Stromal cell of bone marrow (primary cell): ENCODE measurements around the gene PNLDC1.

Source experiments
- DNase-seq: peaks from one replicate; pipeline ENCODE4 v3.0.0-alpha.2; 2012; ENCODE audit warnings: low read depth

PNLDC1 gene, protein sequence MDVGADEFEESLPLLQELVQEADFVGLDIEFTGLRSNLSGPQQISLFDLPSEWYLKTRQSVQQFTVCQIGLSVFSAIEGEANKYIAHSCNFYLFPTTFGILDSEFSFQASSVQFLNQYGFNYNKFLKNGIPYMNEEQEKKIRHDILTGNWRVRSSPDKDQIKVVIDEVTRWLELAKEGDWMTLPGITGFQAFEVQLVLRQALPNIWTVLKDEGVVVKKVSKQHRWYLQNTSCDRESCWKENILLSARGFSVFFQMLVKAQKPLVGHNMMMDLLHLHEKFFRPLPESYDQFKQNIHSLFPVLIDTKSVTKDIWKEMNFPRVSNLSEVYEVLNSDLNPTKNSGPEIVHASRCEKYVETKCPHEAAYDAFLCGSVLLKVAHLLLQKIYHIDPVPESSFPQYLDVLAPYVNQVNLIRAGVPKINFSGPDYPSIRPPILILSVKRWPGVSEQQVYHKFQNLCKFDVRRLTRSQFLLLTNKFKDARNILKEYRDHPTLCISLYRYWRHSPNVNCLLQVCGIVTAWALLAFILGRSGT

GRCh38 chr6:159800141-159800865 lies at the start of gene PNLDC1:
TSS of gene PNLDC1 (plus strand) at chr6:159800276. CDS start at chr6:159800308, 32 bp downstream.
- DNase-seq, result no peak

- no peak for DNase-seq
Observed at GRCh38 chr6:159751448-159751847, 48.6 kb upstream of the PNLDC1 start.

DNA sequence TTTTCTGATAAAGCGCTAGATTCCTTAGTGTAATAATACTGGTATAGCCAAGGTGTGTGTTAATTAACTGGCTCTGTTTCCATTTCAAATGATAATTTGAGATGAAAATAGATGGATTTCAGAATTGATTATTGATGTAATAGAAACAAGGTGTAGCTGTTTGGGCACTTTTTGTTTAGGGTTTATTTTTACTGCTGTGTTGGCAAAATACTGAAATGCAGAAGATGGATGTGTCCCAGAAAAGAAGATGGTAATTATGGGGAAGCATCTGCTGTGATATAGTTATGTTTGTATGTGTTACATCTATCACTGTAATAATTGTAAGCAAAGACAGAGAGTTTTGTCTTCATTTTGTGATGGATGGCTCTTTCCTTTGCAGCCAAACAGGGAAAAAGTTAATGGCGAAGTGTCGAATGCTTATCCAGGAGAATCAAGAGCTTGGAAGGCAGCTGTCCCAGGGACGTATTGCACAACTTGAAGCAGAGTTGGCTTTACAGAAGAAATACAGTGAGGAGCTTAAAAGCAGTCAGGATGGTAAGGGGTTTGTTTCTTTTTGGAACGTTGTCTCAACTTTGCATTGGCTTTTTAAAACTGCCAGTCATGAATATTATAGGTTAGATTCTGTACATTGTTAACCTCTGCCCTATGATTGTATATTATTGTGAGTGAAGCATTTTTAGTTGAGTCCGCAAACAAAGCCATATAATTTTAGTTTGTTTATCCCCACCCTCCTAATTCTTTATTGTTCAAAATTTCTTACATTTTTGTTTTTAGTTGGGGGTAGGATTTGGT lies 46.8 kb upstream of the PNLDC1 start:
- no peak for DNase-seq

DNA sequence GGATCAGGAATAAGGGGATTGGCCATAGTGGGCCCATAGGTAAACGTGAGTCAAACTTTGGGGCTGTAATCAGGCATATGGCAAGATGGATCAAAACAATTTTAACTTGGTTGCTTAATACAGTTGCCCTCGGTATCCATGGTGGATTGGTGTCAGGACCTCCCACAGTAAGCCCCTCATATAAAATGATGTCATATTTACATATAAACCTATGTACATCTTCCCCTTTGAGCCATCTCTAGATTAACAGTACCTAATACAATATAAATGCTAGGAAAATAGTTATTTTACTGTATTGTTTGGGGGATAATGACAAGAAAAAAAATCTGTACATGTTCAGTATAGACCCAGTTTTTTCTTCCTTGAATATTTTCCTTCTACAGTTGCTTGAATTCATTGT lies 45.7 kb upstream of the PNLDC1 start:
- no peak for DNase-seq

DNA sequence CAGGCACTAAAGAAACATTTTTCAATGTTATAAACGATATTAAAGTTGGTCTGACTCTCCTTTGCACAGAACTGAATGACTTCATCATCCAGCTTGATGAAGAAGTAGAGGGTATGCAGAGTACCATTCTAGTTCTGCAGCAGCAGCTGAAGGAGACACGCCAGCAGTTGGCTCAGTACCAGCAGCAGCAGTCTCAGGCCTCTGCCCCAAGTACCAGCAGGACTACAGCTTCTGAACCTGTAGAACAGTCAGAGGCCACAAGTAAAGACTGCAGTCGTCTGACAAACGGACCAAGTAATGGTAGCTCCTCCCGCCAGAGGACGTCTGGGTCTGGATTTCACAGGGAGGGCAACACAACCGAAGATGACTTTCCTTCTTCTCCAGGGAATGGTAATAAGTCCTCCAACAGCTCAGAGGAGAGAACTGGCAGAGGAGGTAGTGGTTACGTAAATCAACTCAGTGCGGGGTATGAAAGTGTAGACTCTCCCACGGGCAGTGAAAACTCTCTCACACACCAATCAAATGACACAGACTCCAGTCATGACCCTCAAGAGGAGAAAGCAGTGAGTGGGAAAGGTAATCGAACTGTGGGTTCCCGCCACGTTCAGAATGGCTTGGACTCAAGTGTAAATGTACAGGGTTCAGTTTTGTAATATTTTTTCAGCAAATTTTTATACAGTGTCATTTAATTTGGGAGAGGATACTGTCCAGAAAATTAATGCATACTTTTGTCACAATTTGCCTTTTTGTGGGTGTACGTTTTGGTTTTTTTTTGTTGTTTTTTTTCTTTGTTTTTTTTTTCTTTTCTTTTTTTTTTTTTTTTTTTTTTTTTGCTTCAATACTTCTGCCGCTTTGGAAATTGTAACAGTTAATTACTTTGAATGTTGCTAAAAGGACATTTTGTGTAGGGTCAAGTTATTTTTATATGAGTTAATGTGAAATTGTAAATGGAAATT lies 44.8 kb upstream of the PNLDC1 start:
- DNase-seq, result no peak

DNA sequence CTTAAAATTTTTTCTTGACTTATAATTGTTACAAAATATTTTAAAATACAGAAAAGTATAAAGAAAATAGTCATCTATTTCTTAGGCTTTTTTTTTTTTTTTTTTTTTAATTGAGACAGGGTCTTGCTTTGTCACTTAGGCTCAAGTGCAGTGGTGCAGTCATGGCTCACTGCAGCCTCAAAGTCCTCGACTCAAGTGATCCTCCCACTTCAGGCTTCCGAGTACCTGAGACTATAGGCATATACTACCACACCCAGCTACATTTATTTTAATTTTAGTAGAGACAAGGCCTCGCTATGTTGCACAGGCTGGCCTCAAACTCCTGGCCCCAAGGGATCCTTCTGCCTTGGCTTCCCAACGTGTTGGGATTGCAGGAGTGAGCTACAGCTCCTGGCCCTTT lies 43.6 kb upstream of the PNLDC1 start:
- DNase-seq, result no peak

DNA sequence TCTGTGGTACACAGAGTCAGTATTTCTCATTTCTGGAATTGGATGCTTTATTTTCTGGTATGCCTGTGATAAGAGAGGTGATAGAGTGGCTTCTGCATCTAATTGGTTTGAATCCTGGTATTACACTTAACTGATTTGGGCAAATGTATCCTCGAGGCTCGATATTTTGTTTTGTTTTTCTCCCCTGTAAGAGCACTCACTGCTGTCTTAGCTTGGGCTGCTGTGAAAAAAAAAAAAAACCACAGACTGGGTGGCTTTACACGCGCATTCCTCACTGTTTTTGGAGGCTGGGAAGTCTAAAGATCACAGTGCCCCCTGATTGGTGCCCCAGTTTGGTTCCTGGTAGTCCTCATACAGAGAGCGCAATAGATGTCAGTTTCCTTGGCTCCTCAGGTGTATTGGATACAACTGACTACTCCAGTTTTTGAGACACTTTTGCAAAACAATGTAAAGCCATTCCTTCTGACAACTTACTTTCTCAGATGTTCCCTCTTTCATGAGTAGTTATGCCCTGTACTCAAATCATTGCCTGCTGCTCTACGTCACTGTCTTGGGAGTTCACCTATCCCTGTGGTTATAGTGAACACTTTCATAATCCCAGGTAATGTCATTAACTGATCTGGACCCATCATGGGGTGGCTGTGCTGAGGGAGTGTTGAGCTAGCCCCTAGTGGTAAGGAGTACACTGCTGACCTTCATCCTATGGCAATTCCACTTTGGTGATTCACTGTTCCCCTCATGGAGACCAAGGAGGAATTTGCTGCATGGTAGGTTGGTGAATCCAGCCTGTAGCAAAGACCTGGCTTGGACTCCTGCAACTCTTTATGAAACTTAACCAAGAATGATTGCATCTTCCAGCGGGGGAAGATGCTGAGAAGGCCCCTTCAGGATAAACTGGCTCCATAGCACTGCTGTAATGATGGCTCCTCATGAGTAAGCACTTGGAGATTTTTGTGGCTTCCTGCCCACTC lies 41.8 kb upstream of the PNLDC1 start:
- no peak for DNase-seq

- DNase-seq, result no peak
Observed at GRCh38 chr6:159759645-159760044, 40.4 kb upstream of the PNLDC1 start.

DNA sequence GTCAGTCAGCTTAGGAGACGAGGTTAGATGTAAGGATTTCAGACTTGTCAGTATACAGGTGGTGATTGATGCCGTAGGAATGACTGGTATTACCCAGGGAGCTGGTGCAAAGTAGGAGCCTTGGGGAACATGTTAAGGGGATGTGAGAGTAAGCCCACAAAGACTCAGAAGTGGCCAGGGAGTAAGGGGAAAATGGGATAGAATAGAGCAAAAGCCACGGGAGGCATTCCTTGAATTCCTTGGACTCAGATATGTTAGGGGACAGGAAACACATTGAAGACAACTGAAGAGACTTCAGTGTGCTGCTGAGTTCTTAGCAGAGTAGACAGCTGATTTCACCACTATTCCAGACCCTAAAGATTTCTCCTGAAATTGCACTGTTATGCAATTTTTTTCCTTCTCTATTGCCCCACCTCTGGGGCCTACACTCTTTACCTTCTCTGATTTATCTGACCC lies 39.4 kb upstream of the PNLDC1 start:
- no peak for DNase-seq

GRCh38 chr6:159761129-159761872 lies 38.8 kb upstream of the PNLDC1 start:
- DNase-seq, result no peak

DNA sequence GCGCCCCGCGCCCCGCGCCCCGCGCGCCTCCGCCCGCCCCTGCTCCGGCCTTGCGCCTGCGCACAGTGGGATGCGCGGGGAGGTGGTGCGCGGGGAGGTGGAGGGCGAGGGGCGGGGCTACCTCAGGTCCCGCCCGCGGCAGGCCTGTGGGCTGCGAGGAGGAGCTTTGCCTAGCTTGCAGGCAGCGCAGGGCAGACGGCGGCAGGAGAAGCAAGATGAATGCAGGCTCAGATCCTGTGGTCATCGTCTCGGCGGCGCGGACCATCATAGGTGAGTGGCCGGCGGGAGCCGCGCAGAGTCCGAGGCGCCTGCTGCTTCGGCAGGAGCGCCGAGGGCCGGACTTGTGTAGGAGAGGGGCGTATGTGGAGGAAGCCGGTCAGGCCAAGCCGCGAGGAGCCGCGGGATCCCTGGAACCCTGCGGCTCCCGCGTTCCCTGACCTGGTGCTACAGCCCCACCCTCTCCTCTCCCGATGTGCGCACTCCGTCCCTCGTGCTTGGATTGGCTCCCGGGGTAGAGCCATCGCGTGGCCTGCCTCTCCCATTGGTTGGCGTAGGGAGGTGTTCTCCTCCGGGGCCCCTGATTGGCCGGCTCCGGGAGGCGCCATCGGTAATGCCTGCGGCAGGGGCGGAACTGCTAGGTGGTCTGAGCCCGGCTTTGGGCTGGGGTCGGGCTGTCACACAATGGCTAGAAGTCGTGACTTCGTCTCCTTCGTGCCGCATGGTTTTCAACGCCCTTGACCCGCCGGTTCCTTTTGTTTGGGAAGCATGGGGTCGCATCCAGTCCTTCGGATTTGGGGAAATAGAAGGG lies 38.0 kb upstream of the PNLDC1 start, which contains the start of gene ACAT2:
TSS of gene ACAT2 (plus strand) at position 173 of the 808 bp plus-strand sequence. CDS start at position 216, 43 bp downstream.
- peak; percentile 93 for DNase-seq

DNA sequence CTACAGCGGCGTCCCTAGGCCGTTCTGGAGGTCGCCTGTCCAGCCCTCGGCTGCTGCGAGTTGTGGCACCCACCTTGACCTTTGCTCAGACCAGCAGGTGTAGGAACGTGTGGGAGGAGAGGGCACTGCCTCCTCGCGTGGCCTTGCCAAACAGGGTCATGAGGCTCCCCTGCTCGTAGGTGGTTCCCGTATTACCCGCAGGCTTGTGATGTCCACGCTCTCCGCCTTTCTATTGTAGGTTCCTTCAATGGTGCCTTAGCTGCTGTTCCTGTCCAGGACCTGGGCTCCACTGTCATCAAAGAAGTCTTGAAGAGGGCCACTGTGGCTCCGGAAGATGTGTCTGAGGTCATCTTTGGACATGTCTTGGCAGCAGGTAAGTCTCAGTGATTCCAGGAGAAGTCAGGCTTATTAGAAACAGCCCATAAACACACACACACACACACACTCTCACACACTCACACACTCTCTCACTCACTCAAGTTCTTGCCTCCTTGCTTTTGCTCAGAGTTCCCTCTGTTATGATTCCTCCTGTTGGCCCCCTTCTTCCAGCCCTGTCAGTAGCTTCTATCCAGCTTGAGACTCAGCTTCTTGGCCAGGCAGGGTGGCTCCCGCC lies 37.3 kb upstream of the PNLDC1 start:
- no peak for DNase-seq

DNA sequence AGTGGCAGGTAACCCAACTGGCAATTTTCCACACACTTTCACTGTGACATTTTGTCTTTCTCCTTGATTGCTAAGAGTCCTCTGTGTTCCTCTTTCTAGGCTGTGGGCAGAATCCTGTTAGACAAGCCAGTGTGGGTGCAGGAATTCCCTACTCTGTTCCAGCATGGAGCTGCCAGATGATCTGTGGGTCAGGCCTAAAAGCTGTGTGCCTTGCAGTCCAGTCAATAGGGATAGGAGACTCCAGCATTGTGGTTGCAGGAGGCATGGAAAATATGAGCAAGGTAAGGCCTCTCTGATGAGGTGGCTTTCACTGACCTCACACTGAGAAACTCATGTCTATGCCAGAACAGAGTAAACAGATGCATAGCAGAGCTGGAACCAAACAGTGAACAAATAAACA lies 33.2 kb upstream of the PNLDC1 start:
- no peak for DNase-seq

GRCh38 chr6:159769470-159769869 lies 30.6 kb upstream of the PNLDC1 start:
- DNase-seq, result no peak

DNA sequence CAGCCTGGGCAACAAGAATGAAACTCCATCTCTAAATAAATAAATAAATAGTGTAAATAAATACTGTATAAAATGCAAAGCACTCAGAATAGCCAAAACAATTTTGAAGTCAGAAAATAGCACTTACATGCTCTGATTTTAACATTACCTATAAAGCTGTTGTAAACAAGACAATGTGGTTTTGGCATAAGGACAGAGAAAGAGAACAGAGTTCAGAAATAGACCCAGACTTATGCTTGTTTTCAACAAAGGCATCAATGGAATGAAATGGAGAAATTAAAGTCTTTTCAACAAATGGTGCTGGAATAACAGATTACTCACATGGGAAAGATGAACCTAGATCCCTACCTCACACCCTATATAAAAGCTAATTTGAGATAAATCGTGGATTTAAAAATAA lies 27.9 kb upstream of the PNLDC1 start:
- no peak for DNase-seq

DNA sequence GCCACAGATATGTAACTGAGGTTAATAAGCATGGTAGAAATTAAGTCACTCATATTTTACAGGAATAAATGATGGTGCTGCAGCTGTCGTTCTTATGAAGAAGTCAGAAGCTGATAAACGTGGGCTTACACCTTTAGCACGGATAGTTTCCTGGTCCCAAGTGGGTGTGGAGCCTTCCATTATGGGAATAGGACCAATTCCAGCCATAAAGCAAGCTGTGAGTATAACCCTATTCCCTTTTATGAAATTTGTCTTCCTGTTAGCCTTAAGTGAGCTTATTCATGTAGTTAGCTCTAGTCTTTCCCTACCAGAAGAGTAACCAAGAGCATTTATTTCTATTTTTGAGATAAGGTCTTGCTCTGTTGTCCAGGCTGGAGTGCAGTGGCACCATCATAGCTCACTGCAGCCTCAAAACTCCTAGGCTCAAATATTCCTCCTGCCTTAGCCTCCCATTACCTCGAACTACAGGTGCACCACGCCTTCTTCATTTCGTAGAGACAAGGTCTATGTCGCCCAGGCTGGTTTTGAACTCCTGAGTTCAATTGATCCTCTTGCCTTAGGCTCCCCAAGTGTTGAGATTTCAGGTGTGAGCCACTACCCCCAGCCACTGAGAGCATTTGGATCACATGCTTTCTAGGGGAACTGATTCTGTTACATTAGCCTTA lies 22.7 kb upstream of the PNLDC1 start:
- DNase-seq, result no peak

- no peak for DNase-seq
Observed at GRCh38 chr6:159778131-159778530, 21.9 kb upstream of the PNLDC1 start.
